Natural killer cell treated with Interleukin-12 subunit alpha and Interleukin-12 subunit beta and Interleukin-15 and Interleukin-18, amount 100 ng/mL, for 72 hours (primary cell): ENCODE measurements around the gene ANKRD6. TPM values are rescaled to one million over a fixed set of nuclear protein-coding genes. Genes with fewer than 3 reads are reported as not detected.
"Not testable (repeated sequence)": the region's sequence is repeated elsewhere in the genome, so short reads cannot be mapped to it uniquely, and the experiment has no call there.

Experiments
- ATAC-seq, 2 donors: fragments of 150-1000 bp; cut with Tn5 transposase in 1 of 2; sonication (Bioruptor Pico), chemical (Tn5 transposase) in 1 of 2; 2 replicates each; pipeline ENCODE4 v1.10.0; 2021
- DNase-seq: peaks from one replicate; pipeline ENCODE4 v3.0.0; 2022; ENCODE audit warnings: low spot score
- H3K27ac Mint-ChIP-seq, 2 donors: 1 replicate in 1 of 2; 2 replicates in 1 of 2; pipeline ENCODE4 v1.8.0; 2022; ENCODE audit warnings: mixed read lengths in 2 of 2, mild to moderate bottlenecking in 1 of 2, moderate library complexity in 1 of 2
- H3K27me3 Mint-ChIP-seq, 2 donors: 1 replicate in 1 of 2; 2 replicates in 1 of 2; pipeline ENCODE4 v1.8.0; 2022; ENCODE audit warnings: mixed read lengths in 2 of 2
- H3K36me3 Mint-ChIP-seq: one replicate; pipeline ENCODE4 v1.8.0; 2022; ENCODE audit warnings: mixed read lengths
- H3K4me1 Mint-ChIP-seq, 2 donors: 1 replicate in 1 of 2; 2 replicates in 1 of 2; pipeline ENCODE4 v1.8.0; 2022; ENCODE audit warnings: low read depth in 2 of 2, mixed read lengths in 2 of 2, mild to moderate bottlenecking in 1 of 2
- H3K4me3 Mint-ChIP-seq: one replicate; pipeline ENCODE4 v1.8.0; 2022; ENCODE audit warnings: mixed read lengths
- H3K9me3 Mint-ChIP-seq: 2 replicates; pipeline ENCODE4 v1.8.0; 2022; ENCODE audit warnings: mixed read lengths
- total RNA-seq, 2 donors: library from RNA; stranded (reverse); gene quantifications; one replicate each; pipeline ENCODE4 v1.2.3, GENCODE V29; 2022

Gene ANKRD6
- total RNA-seq, 2 donors from 2014 or later: 1.6 to 3.2 TPM

DNA sequence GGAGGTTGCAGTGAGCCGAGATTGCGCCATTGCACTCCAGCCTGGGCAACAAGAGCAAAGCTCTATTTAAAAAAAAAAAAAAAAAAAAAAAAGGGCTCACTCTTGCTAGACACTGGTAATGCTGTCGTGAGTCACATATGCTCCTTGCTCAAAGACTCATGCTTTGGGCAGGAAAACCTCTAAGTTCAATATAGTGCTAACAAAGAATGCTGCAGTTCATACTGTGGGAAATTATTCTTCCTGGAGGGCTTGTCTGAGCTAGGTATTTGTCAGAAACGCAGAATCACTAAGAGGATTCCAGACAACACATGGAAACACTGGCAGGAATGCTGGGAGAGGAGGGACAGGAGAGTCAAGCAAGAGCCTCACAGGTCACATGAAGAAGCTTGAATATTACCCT lies 207.9 kb downstream of the ANKRD6 start:
- no peak for DNase-seq
- Mint-ChIP-seq H3K4me1 (peaks cover 12 to 21% of the 10 kb centered on the region in 2 donors), H3K4me3 (no peak overlapping the region), H3K9me3 (no peaks in the 10 kb centered on the region), H3K36me3 (peaks cover 14% of the 10 kb centered on the region), H3K27me3 (no peaks in the 10 kb centered on the region), H3K27ac (no peak overlapping the region)
- ATAC-seq: no peak

DNA sequence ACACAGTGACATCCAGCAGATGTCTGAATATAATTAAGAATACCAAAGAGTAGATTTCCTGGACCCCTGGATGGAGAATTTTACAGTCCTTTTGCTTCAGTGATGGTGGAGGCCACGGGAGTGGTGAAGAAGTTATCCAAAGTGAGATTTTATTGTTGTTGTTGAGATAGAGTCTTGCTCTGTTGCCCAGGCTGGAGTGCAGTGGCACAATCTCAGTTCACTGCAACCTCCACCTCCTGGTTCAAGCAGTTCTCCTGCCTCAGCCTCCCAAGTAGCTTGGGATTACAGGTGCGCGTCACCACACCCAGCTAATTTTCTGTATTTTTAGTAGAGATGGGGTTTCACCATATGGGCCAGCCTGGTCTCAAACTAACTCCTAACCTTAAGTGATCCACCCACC lies 208.6 kb downstream of the ANKRD6 start:
- not testable (repeated sequence) for ATAC-seq, H3K27ac Mint-ChIP-seq

DNA sequence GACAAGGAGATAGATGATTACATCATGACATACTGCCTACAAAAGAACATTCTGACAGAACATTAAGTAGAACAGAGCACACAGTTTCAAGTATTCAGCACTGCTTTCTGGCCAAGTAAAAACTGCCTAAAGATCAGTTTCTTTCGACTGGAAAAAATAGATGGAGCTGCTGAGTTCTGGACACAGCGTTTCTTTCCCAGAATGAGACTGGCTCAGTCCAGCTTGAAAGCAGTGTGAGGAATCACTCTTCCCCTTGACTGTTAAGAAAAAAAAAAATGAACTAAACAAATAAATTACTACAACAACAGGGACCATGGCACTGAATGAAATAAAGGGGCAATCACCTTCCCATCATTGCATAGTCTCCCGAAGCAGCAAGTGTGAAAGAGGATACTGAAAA lies 210.0 kb downstream of the ANKRD6 start:
- Mint-ChIP-seq H3K4me3 (no peak overlapping the region), H3K36me3 (peaks cover 22% of the 10 kb centered on the region)

More for the DNA sequence above, 208.6 kb downstream of the ANKRD6 start:
- Mint-ChIP-seq H3K4me1 (peaks cover 12 to 19% of the 10 kb centered on the region in 2 donors), H3K36me3 (peaks cover 17% of the 10 kb centered on the region)
- not testable (repeated sequence) for H3K9me3 Mint-ChIP-seq, DNase-seq, H3K27me3 Mint-ChIP-seq, H3K4me3 Mint-ChIP-seq

DNA sequence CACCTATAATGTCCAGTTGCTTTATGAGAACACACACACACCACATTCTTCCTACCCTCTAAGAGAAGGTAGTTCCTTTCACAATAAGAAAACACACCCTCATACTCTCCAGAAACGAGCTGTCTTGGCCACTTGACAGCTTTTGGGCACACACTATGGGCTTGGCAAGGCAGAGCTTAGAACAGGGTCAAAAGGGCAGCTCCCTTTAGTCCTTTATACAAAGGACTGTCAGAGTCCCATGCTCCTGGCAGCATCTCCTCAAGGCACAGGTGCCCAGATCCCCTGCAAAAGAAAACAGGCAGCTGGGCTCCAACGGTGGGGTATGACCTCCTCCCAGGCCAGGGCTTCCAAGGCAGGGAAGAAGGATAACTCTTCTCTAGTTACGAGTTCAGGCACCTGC lies 210.5 kb downstream of the ANKRD6 start:
- Mint-ChIP-seq H3K36me3 (peaks cover 22% of the 10 kb centered on the region), H3K27ac (no peak overlapping the region), H3K9me3 (no peaks in the 10 kb centered on the region), H3K27me3 (no peaks in the 10 kb centered on the region), H3K4me3 (no peak overlapping the region), H3K4me1 (peaks cover 12 to 14% of the 10 kb centered on the region in 2 donors)
- ATAC-seq (no peak), DNase-seq (no peak)

More for the DNA sequence above, 210.0 kb downstream of the ANKRD6 start:
- Mint-ChIP-seq H3K9me3 (no peaks in the 10 kb centered on the region), H3K27ac (no peak overlapping the region), H3K4me1 (peaks cover 12 to 17% of the 10 kb centered on the region in 2 donors), H3K27me3 (no peaks in the 10 kb centered on the region)
- no peak for DNase-seq
- no peak for ATAC-seq

DNA sequence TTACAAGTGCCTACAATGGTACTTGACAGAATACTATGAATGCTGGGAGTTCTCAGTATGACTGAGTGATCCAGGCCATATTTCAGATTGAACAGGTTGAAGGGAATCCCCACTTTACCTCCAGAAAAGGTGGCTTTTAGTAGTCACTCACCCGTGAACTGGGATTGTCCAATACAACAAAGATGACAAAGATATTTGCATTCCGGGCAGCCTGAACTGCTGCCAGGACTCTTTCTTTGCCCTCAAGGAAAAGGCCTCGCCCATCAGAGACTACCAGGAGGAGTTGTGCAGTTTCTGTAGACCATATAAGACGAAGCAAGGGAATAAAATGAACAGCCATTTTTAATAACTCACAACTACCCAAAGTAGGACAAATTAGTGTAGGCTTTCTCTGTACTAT lies 211.9 kb downstream of the ANKRD6 start:
- no peak for DNase-seq
- Mint-ChIP-seq H3K27me3 (no peaks in the 10 kb centered on the region), H3K36me3 (peaks cover 22% of the 10 kb centered on the region), H3K4me1 (peaks cover 0 to 5% of the 10 kb centered on the region in 2 donors), H3K4me3 (no peak overlapping the region), H3K27ac (no peak overlapping the region), H3K9me3 (no peaks in the 10 kb centered on the region)
- ATAC-seq: no peak

DNA sequence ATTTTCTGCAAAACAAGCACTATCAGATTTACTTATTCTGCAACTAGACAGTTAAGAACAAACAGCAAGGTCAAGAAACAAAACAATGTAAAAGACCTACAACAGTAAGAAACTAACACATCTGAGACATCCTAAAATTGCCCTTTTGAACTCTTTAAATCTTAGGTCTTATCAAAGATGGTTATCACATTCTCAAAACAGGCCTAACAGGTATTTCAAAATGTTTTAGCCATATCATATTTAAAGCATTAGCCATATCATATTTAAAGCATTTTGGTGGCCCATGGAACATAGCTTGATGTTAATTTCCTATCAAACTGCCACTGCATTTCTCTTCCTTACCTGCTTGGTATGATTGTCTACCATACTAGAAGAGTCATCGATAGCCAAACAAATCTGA lies 216.7 kb downstream of the ANKRD6 start:
- no peak overlapping the region for H3K27ac Mint-ChIP-seq

DNA sequence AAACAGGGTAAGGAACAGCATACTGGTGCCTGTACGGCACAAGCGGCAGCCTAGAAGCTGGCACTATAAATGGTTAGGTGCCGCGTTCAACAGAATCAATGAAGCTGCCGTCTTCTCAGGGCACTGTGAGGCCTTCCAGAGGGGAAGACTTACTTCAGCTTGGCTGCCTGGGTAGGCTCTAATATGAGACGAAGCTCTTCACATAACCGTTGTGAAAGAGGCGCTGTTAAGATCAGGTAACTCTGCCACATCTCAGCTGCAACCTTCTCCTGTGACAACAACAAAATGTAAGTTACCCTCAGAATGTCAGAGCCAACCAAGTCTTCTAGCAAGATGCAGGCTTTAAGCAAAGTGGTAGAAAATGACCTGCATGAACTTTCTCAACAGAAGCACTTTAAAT lies 217.6 kb downstream of the ANKRD6 start:
- DNase-seq: no peak
- ATAC-seq: no peak
- Mint-ChIP-seq H3K4me1 (no peaks in the 10 kb centered on the region), H3K27ac (no peak overlapping the region), H3K36me3 (peaks cover 32% of the 10 kb centered on the region), H3K4me3 (no peak overlapping the region), H3K9me3 (no peaks in the 10 kb centered on the region), H3K27me3 (no peaks in the 10 kb centered on the region)

More for the DNA sequence above, 216.7 kb downstream of the ANKRD6 start:
- Mint-ChIP-seq H3K36me3 (peaks cover 34% of the 10 kb centered on the region), H3K27me3 (no peaks in the 10 kb centered on the region), H3K9me3 (no peaks in the 10 kb centered on the region), H3K4me1 (peaks cover 0 to 2% of the 10 kb centered on the region in 2 donors), H3K4me3 (no peak overlapping the region)
- no peak for ATAC-seq
- DNase-seq: no peak

DNA sequence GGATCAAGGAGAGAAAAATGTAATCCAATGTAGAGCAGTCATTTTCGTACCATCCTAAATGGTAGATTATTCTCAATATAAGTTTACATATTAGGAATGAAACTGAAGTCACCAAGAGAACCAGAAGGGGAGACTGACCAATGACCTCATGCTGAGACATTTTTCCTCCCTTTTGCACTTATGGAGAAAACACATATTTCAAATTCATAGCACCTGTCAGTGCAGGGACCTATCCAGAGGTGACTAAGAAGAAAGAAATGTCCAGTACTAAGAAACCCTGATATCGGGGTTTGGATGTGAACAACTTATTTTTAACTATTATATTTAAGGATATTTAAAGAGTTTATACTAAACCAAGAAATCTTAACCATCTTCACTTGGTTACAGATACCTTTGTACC lies 222.2 kb downstream of the ANKRD6 start:
- Mint-ChIP-seq H3K9me3 (no peaks in the 10 kb centered on the region), H3K27me3 (no peaks in the 10 kb centered on the region), H3K4me3 (no peak overlapping the region), H3K36me3 (peaks cover 40% of the 10 kb centered on the region), H3K4me1 (no peaks in the 10 kb centered on the region), H3K27ac (no peak overlapping the region)
- DNase-seq: no peak
- no peak for ATAC-seq

DNA sequence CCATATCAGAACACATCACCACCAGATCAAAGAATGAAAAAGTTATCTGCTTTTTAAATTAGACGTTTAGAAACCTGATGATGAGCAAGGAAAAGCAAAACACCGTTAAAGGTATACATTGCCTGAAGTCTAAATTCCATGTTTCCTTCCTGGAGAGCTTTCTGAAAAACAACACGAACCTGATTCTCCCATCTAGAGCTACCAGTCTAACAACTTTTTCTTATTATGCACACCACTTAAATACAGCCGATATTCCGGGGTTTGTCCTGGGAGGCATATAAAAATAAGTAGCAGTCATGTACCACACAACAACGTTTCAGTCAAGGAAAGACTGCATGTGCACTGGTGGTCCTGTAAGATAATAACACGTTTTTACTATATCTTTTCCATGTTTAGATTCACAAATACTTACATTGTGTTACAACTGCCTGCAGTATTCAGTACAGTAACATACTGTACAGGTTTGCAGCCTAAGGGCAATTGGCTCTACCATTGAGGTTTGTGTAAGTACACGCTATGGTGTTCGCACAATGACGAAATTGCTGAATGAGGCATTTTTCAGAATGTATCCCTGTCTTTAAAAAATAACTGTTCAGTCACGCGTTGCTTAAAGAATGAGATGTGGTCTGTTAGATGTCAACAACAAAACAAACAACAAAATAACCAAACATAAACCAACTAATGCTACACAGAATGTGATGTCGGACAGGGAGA lies 224.7 kb downstream of the ANKRD6 start:
- ATAC-seq (no peak), DNase-seq (no peak)
- no peak overlapping the region for H3K4me3 Mint-ChIP-seq
- H3K9me3 Mint-ChIP-seq: no peaks in the 10 kb centered on the region
- H3K4me1 Mint-ChIP-seq: no peaks in the 10 kb centered on the region
- no peak overlapping the region for H3K27ac Mint-ChIP-seq
- peaks cover 43% of the 10 kb centered on the region for H3K36me3 Mint-ChIP-seq
- no peaks in the 10 kb centered on the region for H3K27me3 Mint-ChIP-seq

DNA sequence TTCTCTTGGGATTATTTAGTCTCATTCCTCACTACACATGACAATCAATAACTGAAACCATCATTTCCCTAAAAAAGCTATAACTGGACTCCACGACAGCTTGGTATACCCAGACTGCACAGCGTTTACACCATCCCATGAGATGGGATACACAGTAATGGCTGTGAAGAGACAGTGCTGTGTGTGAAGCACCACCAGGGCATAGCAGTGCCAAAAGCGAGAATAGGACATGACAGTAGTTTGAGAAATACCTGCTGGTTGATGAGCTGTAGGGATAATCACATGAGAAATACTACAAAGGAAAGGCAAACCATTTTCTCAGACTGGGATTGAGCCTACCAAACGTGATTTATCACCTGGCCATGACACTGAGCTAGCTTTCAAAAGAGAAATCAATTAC lies 228.0 kb downstream of the ANKRD6 start:
- Mint-ChIP-seq H3K27ac (no peak overlapping the region), H3K4me3 (no peak overlapping the region), H3K36me3 (peaks cover 37% of the 10 kb centered on the region), H3K9me3 (no peaks in the 10 kb centered on the region), H3K27me3 (no peaks in the 10 kb centered on the region), H3K4me1 (no peaks in the 10 kb centered on the region)
- DNase-seq (no peak), ATAC-seq (no peak)

DNA sequence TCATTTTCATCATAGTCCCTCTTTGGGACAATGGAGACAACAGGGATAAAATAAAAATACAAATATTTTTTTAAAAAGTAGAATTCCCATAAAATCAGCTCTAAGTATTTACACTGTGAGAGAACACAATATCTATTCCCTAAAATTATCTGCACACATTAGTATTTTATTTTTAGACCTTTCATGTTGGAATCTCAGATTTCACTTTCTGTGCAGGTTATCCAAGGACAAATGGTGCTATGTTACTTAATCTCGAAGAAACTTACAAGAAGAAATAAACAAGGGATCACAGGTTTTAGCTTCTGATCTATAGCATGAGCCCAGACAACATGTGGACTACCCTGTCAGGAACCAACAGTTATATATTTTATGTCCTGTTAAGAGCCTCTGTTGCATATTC lies 228.6 kb downstream of the ANKRD6 start:
- Mint-ChIP-seq H3K27ac (no peak overlapping the region), H3K27me3 (no peaks in the 10 kb centered on the region), H3K4me3 (no peak overlapping the region), H3K36me3 (peaks cover 37% of the 10 kb centered on the region), H3K9me3 (no peaks in the 10 kb centered on the region), H3K4me1 (no peaks in the 10 kb centered on the region)
- no peak for ATAC-seq
- DNase-seq: no peak

DNA sequence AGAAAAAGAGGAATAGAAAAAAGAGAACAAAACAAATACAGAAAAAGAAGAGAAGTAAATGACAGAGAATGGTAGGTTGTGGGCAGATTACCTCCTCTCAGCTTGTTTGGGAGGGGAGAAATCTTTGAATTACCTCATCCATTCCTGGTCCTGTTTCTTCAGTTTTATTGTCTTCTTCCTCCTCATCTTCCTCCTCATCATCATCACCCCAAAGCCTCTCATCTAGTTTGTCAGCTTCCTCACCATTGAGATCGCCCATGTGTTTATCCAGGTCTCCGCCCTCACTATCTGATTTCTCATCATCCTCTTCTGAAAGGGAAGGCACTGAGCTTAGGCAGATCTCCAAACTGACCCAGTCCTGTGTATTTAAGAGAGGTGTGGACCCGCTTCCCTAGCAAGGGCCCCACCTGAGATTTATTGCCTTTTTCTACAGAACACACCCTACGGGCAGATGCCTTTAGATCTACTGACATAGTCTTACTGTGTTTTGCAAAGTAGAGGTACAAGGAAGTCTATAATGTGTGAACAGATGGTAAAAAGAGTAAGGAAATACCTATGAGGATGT lies 229.8 kb downstream of the ANKRD6 start:
- Mint-ChIP-seq H3K27ac (no peak overlapping the region), H3K9me3 (no peaks in the 10 kb centered on the region), H3K36me3 (peaks cover 30% of the 10 kb centered on the region), H3K27me3 (no peaks in the 10 kb centered on the region), H3K4me3 (no peak overlapping the region), H3K4me1 (no peaks in the 10 kb centered on the region)
- DNase-seq (no peak), ATAC-seq (no peak)

DNA sequence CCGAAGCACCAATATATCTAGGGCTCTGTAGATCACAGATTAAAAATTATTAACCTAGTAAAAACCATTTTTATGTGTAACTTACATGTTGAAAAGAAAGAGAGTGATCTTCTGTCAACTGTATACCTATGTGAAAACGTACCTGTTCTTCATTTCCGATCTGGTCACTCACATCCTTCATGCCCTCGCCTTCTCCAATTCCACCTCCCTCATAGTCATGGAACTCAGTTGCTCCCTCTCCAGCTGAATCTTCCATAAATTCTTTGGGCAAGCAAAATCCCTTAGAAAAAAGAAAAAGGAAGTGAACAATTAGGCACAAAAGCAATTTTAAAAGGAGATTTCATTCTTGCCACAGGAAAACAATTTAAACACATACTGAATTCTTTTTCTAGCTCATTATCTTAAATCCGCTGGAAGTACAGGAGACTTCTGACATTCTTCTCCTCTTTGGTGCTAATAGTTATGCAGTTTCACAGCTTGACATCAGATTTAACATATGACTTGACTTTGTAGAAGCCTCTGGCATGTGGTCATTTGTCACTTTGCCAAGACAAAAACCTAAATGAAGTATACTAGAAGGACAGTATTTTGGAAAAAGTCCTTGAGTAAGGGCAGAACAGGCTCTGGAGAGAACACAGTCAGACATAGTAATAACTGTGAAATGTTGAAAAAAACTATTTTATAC lies 235.1 kb downstream of the ANKRD6 start:
- H3K4me3 Mint-ChIP-seq: no peak overlapping the region
- no peak for DNase-seq
- H3K4me1 Mint-ChIP-seq: no peaks in the 10 kb centered on the region
- no peaks in the 10 kb centered on the region for H3K27me3 Mint-ChIP-seq
- H3K36me3 Mint-ChIP-seq: peaks cover 19% of the 10 kb centered on the region
- H3K27ac Mint-ChIP-seq: no peak overlapping the region
- H3K9me3 Mint-ChIP-seq: no peaks in the 10 kb centered on the region
- ATAC-seq: no peak

DNA sequence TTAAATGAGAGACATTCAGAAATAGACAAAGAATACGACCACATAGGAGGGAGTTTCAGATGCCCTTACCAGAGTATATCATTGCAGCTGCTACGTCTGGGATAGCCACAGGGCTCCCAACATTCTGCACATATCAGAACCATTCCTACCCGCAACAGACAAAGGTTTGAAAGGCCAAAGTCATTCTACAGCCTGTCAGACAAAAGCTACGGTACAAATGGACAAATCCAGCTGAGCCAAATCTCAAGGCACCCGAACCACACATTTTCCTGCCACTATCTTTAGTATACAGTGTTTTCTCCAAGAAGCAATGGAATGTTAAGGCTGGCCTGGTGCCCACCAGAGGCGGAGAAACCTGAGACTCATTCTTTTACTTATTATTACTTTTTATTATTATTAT lies 236.1 kb downstream of the ANKRD6 start:
- peaks cover 23% of the 10 kb centered on the region for H3K36me3 Mint-ChIP-seq
- H3K4me1 Mint-ChIP-seq: no peaks in the 10 kb centered on the region

More for the DNA sequence above, 236.1 kb downstream of the ANKRD6 start:
- no peaks in the 10 kb centered on the region for H3K27me3 Mint-ChIP-seq
- H3K9me3 Mint-ChIP-seq: no peaks in the 10 kb centered on the region
- no peak overlapping the region for H3K4me3 Mint-ChIP-seq
- no peak for ATAC-seq
- H3K27ac Mint-ChIP-seq: no peak overlapping the region
- DNase-seq: no peak
